ENCODE results near the gene ALCAM.
"Not testable (repeated sequence)": the region's sequence is repeated elsewhere in the genome, so short reads cannot be mapped to it uniquely, and the experiment has no call there.

The ALCAM gene

DNA sequence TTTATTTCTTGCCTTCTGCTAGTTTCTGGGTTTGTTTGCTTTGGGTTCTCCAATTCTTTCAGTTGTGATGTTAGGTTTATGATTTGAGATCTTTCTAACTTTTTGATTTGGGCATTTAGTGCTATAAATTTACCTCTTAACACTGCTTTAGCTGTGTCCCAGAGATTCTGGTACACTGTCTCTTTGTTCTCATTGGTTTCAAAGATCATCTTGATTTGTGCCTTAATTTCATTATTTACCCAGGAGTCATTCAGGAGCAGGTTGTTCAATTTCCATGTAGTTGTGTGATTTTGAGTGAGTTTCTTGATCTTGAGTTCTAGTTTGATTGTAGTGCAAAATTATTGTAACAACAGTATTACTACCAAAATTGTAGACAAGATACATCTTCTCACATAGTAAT lies 25.9 kb downstream of the ALCAM start:
- DNase-seq, result not testable (repeated sequence)

DNA sequence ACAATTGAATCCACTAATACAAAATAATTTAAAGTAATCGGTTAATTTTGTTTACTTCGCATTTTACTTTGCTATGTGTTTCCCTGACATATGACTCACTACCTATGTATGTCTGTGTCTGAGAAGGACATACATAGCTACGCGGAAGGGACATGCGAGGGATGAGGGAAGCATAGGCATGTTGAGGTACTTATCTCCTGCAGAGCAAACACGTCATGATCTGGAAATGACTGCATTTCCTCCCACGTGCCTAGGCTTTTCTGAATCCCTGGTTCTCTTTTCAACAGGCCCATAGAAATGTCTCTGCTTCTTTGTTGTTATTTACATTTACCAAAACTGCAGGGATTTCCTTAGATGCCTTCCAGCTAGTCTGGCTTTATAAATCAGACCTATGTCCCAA lies 27.5 kb downstream of the ALCAM start:
- DNase-seq, result no peak

DNA sequence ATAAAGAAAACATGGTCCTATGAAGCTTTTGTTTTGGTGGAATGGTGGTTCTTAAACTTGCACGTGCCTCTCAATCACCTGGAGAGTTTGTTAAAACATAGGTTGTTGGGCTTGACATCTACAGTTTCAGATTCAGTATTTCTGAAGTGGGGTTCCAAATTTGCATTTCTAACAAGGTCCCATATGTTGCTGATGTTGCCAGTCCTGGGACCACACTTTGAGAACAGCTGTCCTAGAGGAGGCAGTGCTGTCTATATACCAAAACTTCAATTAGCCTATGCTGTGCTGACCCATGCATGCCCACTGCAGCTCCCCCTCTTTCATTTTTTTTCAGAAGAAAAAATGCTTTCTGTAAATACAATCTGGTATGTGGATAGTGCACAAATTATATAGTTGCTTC lies 31.3 kb downstream of the ALCAM start:
- no peak for DNase-seq

DNA sequence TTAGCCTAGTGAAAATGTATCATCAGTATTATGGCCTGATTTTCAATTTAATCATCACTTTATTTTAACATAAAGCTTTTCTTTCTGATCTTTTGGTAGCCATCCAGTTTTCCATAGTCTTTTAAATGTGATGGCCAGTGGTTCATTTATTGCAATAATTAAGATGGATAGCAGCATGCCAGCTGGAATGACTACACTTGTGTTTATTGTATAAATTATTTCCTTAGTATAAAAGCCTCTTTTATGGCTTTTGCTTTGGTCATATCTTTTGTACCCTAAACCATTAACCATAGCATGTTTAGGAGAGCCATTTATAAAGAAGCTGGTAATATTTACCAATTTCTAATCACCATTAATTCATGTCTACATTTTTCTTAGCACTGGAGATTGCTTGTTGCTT lies 31.7 kb downstream of the ALCAM start:
- DNase-seq, result no peak

DNA sequence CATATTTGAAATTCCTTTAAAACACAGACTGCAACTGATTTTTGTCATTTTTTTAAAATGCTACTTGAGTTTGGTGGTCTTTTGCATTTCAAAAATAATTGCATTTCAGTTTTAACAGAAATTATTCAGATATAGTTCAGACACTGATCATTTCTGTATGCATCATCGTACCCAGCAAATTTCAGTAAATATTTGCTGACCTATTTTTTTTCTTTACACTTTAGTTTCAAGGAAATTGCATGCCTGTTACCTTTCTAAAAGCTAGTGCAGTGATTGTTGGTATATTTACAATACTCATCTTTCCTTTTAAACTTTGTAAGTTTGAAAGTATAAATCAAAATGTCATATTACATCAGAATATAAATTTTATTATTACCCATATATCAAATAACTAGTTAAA lies 32.4 kb downstream of the ALCAM start:
- no peak for DNase-seq

DNA sequence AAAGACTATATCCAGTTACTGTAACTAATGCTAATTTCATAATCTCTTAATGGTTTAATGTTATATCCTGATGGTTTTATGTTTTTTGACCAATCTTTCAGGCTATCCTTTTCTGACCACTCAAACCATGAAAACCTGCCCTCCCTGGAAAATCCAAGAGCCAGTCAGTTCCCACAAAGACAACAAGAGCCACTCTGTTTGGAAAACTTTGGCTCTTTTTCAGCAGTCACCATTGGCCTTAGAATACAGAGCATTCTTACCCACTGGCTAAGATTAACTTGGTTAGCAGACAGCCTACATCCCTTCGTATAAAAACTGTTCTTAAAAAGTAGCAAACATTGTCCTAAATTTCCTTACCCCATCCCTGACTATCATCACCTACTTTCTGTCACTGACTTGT lies 32.9 kb downstream of the ALCAM start:
- DNase-seq, result no peak

DNA sequence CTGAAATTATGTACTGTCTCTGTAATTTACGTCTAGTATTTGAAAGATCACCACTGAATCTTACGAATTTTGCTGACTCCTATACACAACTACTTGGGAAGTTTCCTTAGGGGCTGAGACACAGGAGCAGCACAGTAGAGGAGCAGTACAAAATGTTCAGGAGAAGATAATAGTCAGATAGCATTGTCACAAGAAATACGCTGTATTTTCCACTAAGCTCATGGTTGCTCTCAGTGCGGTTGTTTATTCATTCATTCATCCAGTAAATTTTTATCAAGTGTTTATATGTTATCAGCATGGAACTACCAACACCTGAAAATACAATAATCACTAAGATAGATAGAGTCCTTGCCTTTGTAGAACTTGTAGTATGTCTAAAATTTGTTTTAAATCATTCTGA lies 34.5 kb downstream of the ALCAM start:
- DNase-seq, result no peak

DNA sequence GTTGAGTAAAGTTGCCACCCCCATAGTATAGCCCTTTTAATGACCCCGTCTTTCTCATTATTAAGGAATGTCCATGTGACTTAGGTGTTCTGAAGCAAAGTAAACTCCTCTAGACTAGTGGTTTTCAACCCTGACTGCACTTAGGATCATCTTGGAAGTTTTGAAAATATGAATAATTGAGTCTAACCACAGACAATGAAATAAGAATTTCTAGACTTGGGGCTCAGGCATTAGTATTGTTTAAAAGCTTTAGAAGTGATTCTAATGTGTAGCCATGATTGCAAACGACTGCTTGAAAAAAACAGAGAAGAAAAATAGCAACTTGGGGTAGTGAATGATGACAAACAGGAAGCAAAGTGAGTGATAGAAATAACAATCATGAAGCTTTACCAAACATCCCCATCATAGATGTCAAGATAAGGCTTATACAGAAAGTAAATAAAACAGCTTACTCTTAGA lies 35.0 kb downstream of the ALCAM start:
- no peak for DNase-seq

DNA sequence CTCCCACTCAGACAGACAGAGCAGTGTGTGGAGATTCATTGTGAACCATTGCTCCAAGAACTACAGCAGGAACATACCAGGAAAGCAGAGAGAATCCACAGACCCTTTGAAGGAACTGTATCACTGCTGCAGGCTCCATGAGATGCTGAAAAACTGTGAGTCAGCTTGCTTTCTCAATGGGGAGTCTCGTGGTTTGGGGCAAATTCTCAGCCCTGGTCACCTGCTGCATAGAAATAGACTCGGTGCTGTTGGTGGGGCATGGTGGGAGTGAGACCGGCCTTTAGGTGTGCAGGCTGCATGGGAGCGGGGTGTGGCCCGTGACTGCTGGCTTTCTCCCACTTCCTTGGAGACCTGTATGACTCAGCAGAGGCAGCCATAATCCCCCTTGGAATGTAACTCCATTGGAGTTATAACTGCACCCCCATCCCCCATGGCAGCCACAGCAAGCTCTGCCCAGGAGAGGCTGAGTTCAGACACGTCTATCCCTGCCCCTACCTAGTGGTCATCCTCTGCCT lies 35.6 kb downstream of the ALCAM start:
- no peak for DNase-seq

DNA sequence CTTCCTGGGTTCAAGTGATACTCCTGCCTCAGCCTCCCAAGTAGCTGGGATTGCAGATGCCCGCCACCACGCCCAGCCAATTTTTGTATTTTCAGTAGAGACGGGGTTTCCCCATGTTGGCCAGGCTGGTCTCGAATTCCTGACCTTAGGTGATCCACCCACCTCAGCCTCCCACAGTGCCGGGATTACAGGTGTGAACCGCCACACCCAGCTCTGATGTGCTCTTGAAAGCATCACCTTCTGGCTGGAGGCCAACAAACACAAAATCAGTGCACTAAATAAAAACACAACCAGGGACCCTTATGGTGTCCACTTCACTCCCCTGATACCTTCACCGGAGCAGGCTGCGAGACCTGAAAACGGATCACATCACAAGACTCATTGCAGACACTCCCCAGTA lies 36.3 kb downstream of the ALCAM start:
- DNase-seq, result not testable (repeated sequence)

DNA sequence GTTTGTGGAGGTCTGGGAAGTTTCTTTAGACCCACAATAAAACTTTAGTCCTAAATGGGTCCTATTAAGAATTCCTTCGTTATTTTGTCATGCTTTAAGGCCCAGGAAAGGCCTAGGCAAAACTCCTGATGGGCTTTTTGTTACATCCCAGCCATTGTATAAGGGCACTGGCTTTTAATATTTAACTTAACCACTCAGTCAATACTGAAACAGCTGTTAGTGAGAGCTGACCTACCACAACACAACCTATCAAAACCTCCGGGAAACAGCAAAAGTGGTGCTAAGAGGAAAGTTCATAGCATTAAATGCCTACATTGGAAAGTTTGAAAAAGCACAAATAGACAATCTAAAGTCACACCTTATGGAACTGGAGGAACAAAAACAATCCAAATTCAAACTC lies 39.6 kb downstream of the ALCAM start:
- no peak for DNase-seq

DNA sequence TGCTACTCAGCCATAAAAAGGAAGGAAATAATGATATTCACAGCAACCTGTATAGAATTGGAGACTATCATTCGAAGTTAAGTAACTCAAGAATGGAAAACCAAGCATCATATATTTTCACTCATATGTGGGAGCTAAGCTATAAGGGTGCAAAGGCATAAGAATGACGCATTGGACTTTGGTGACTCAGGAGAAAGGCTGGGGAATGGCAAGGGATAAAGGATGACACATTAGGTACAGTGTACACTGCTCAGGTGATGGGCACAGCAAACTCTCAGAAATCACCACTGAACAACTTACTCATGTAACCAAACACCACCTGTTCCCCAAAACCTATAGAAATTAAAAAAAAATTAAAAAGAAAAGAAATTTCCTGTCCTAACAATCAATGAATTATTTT lies 42.7 kb downstream of the ALCAM start:
- DNase-seq, result no peak

DNA sequence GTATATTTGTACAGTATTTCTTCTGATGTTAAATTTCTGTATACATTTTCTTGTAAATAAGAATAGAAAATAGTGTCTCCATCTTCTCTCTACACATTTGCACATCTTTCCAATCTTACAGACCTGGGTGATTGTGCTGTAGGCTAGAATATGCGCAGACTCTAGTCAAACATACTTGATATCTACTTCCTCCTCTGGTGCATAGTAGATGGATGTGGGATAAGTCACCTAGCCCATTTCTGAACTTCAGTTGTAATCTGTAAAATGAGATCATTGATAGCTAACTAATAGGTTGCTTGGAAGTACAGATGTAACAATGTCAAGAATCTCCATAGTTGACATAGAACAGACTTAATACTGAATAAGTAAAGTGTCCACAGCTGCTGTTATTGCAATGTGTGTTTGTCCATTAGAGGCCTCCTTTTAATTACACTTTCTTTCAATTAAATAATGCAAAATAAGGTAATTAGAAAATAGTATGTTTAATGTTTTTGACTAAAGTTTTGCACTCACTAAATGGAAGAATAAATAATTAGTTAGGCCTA lies 46.7 kb downstream of the ALCAM start:
- no peak for DNase-seq

DNA sequence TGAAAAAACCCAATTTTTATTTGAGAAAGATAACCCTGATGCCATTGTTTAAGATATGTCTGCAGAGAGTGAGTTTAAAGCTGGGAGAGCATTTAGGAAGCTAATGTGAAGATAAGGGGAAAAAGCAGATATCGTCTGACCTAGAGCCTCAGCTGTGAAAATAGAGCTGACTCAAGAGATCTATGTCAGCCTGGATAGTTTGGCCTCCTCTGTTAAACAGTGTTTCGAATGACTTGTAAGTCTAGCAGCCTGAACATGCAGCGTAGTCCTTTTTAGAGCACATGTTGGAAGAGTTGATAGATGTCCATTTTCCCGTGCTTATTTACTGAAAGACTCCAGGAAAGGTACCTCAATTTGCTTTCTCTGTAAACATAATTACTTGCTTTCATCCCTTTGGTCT lies 48.1 kb downstream of the ALCAM start:
- DNase-seq, result no peak

DNA sequence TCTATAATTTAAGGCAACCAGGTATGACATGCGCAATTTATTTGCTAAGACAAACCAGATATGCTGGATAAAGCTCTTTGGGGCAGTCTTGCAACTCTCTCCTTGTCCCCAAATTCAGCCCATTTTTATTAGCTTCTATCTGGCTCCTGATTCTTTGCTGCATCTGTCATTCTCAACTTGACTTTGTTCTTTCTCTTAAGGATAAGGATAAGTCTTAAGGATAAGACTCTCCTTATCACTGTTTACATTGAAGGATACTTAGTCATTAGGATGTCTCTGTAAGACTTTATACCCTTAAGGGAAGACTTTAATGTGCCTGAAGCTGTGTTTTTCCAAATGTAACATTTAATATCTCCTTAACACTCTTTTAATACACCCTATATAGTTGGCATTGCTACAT lies 49.2 kb downstream of the ALCAM start:
- DNase-seq, result no peak

DNA sequence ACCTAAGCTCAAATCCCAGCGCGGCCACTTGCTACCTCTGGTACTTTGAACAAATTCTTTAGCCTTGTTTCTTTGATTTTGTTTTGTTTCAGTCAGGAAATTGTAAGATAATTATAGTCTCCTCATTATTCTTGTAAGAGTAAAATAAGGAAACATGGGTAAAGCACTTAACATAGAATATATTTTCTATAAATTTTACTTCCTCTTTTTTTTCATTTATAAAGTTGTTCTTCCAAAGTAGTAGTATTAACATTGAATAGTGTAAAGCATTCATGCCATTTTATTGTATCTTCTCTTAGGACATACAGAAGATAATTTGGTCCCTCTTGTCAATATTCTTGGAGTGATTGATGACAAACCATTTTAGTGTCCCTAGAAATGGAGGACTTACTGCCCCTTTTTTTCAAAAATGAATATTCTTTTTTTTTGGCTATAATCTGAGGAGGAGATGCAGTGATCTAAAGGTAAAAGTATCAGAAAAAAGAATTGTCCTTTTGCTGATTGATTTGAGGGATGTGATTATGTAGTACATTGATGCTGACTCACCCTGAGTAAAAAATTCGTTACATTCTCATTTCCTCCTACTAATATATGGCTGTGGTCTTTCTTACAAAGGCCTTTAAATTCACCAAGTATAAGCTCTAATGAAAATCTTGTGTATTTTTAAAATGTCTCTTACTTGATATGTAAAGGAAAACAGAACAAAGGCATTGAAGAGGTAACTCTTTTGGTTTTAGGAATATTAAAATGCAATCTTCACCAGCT lies 51.0 kb downstream of the ALCAM start:
- DNase-seq, result no peak

DNA sequence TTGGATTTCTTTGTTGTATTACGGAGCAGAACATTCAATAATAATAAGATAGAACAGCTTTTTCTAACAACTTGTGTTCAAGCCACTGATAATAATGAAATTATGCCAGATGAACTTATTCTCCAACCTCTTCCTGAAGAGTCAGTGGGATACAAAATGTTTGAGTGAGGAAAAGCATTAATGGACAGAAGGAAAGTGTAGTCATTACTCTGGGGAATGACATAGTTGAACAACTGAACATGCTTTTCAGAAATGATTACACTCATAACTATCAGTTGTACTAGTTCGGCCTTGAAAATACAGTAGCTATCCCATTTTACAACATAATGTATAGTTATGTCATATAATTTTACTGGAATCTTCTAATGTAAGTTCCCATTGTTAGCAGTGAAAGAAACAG lies 55.9 kb downstream of the ALCAM start:
- DNase-seq, result no peak

DNA sequence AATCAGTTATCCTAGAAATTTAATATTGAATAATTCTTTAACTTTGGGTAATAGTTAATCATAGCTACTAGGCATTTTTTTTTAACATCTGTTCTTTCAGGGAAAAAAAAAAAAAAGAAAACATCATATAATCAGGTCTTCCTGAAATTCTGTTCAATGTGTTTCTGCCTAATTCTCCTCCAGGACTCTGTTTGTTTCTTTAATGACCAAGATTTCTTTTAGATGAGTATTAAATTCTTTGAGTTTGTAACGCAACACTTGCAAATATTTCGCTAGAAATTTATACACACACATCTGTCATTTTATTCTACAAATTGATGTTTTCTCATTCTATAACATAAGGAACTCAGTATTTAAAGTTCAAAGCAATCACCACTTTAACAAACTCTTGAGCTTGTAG lies 56.7 kb downstream of the ALCAM start:
- DNase-seq, result no peak

DNA sequence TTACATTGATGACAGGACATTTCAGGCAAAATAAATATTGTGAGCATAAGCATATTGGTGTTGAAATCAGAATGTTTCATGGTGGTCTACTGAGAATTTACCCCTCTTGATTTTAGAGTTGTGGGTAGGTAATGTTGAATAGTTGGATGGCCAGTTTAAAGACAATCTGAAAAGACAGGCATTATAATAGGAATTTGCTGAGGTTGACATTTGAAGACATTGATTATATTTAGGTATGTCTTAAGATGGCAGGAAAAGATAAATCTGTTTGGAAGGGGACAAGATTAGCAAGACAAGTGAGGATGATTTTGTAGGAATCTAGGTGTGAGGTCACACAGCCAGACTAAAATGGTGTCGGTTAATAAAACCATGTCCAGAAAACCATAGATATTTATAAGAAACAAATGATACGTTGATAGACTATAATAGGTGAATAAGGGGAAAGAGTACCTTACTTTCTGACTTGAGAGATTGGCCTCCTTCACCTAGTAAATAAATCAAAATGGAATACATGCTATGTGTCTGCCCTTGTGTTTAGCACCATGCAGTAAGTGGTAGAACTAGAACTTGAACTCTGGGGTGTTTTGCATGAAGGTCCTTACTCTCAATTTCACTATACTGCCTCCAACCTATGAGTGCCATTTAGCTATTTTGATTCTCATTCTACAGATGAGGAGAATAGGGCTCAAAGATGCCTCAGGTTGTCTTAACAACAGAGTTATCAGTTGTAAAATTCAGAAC lies 57.9 kb downstream of the ALCAM start:
- DNase-seq, result no peak

DNA sequence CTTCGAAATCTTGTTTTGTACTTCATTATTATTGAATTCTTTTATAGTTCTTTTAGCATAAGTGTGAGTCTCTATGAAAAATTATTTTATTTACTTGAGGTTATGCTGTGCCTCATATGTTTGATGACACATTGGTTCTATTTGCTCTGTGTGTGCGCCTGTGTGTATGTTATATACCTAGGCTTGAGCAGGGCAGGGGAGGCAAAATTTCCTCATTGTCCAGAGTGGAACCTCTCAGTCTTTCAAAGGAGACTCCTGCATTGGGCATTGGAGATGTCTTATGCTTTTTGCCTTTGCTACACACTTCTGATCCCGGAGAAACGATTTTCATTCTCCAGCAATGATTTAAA lies 58.4 kb downstream of the ALCAM start:
- no peak for DNase-seq

DNA sequence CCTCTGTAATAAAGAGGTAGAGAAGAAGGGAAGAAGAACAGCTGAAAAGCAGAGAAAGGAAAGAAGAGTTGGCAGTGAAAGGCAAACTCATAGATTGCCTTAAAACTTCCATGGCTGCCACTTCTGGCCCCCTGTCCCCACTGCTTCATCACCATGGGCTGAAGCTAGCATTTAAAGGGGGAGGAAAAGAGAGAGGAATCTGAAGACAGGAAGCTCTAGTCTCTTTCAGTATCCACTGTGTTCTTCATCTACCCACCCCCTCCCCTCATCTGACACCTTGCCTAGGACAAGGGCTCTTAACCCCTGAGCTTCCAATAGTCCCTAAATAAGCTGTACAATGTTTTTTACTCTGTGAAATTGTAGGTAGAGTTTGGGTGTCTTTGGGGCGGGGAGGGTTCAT lies 60.6 kb downstream of the ALCAM start:
- no peak for DNase-seq

DNA sequence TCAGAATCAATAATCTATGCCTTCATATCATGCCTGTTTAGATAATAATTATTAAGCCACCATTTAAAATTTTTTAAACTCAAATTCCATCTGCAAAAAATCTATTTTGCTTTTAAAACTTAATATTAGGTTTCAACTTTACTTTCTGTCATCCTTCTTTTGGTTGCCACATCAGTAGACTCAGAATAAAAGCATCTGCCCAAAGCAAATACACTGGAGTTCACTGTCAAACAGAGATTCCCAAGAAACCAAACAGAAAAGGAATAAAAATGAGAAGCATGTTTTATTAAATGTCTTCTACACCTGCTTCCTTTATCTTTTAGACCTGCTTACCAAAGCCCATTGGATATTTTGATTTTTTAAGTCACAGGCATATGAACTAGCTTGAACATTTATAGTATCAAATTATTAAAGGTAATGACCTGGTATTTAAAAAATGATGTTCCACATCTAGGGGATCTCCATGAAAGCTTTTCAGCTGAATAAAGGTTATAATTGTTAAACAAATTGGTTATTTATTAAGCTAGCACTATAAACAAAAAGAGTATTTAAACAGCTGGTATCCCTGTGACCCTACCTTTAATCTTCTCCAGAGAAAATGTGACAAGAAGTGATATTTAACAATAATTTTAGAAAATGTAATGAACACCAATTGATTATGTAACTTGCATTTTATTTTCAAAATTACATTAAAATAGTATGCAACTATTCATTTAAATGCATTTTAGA lies 62.5 kb downstream of the ALCAM start:
- no peak for DNase-seq

DNA sequence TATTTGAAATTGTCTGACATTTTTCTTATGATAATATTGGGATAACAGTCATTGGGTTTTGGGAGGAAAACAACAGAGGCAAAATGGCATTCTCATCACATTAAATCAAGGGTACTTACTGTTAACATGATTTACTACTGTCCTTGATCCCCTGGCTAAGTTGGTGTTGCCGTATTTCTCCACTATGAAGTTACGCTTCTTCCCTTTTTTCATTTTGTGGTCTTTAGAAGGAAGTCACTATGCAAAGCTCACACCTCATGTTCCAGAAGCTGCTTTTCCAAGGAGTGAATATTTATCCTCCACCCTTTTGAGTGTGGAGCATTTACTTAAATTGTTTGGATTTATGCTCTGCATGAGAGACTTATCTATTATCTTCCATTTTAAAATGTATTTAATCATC lies 63.7 kb downstream of the ALCAM start:
- no peak for DNase-seq

DNA sequence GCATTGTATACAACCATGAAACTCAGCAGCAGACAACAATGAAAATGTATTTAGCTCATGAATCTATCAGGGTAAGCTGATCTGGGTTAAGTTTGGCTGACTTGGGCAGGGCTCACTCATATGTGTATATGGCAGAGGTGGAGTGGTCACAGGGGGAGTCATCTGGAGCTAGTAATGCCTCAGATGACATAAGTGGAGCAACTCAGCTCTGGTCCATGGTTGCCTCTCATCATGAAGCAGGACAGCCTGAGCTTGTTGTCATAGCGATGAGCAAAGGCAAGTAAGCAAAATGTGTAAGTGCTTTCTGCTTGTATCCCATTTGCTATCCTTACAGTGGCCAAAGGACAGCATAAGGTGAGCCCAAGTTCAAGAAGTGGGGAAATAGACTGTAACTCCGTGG lies 64.5 kb downstream of the ALCAM start:
- no peak for DNase-seq
